ENCODE data around the gene ASPG.

The ASPG gene

DNA sequence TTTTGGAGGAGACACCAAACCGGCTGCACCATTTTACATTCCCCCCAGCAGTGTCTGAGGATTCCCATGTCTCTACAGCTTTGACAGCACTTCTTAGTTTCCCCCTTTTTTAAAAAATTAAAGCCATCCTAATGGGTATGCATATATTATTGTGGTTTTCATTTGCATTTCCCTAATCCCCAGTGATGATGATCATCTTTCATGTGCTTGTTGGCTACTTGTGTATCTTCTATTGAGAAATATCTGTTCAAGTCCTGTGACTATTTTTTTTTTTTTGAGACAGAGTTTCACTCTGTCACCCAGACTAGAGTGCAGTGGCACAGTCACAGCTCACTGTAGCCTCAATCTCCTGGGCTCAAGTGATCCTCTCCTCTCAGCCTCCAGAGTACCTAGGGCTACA is 23.2 kb upstream of the ASPG start:
- Mint-ChIP-seq H3K4me3 (no peak overlapping the region), H3K4me1 (no peaks in the 10 kb centered on the region), H3K27ac (no peak overlapping the region), H3K27me3 (peaks cover 38 to 53% of the 10 kb centered on the region in 2 donors), H3K36me3 (peaks cover 0 to 12% of the 10 kb centered on the region in 2 donors), H3K9me3 (peaks cover 11 to 12% of the 10 kb centered on the region in 2 donors)
- DNase-seq (no peak), ATAC-seq (replicated peaks) (no peak)

DNA sequence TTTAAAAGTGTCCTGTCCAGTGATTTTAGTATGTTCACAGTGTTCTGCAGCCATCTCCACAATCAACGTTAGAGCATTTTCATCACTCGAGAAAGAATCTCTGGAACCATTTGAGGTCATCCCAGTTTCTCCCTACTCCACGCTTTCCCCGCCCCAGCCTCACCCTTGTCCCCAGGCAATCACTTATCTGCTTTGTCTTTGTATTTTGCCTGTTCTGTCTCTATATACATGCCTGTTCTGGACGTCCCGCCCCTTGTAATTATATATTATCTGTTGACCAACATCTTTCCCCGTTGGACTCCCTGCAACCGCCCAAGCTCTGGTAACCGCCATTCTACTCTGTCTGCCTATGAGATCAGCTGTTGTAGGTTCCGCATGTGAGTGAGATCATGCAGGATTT is 21.5 kb upstream of the ASPG start:
- Mint-ChIP-seq H3K36me3 (peaks cover 0 to 16% of the 10 kb centered on the region in 2 donors), H3K9me3 (peaks cover 16% of the 10 kb centered on the region in 2 donors), H3K4me3 (no peak overlapping the region), H3K27me3 (peaks cover 46 to 62% of the 10 kb centered on the region in 2 donors), H3K27ac (no peak overlapping the region), H3K4me1 (no peaks in the 10 kb centered on the region)
- DNase-seq, result no peak
- ATAC-seq (replicated peaks), result no peak

DNA sequence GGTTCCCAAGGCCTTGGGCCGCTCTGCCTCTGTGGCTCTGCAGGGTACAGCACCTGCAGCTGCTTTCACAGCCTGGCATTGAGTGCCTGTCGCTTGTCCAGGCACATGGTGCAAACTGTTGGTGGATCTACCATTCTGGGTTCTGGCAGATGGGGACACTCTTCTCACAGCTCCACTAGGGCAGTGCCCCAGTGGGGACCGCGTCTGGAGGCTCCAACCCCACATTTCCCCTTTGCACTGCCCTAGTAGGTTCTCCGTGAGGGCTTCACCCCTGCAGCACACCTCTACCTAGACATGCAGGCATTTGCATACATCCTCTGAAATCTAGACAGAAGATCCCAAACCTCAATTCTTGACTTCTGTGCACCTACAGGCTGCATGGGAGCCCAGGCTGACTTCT is 19.2 kb upstream of the ASPG start:
- Mint-ChIP-seq H3K4me1 (no peaks in the 10 kb centered on the region), H3K36me3 (peaks cover 0 to 16% of the 10 kb centered on the region in 2 donors), H3K27ac (no peak overlapping the region), H3K4me3 (no peak overlapping the region), H3K27me3 (peaks cover 56 to 78% of the 10 kb centered on the region in 2 donors), H3K9me3 (peaks cover 16% of the 10 kb centered on the region in 2 donors)
- DNase-seq (no peak), ATAC-seq (replicated peaks) (no peak)

DNA sequence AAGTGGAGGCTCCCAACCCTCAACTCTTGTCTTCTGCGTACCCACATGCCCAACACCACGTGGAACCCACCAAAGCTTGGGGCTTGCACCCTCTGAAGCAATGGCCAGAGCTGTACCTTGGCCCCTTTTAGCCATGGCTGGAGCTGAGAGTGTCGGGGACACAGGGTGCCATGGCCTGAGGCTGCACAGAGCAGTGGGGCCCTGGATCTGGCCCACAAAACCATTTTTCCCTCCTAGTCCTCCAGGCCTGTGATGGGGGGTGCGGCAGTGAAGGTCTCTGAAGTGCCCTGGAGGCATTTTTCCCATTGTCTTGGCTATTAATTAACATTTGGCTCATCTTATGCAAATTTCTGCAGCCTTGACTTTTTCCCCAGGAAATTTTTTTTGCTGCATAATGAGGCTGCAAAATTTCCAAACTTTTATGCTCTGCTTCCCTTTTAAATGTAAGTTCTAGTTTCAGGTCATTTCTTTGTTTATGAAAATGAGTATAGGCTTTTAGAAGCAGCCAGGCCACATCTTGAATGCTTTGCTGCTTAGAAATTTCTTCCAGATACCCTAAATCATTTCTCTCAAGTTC is 18.7 kb upstream of the ASPG start:
- Mint-ChIP-seq H3K36me3 (peaks cover 0 to 16% of the 10 kb centered on the region in 2 donors), H3K9me3 (peaks cover 16% of the 10 kb centered on the region in 2 donors), H3K4me3 (no peak overlapping the region), H3K27ac (peak overlapping the region; percentile 25), H3K27me3 (peaks cover 51 to 74% of the 10 kb centered on the region in 2 donors), H3K4me1 (no peaks in the 10 kb centered on the region)
- ATAC-seq (replicated peaks) (no peak), DNase-seq (no peak)

DNA sequence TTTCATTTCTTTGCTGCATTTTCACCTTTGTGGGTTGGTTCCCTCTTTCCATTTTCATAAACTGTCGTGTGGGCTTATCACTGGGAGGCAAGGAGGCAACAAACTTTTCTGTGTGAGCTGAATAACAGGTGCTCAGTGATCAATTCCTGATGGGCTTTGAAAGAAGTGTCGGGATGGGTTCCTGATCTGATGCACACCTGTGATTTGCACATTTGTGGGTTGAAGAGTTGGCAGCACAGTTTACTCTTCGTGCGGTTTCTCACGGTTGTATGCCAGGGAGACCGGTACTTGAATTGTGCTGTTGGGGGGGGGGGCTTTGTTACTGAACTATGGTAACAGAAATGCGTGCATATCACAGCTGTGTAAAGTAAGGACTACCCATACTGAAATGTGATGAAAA is 16.0 kb upstream of the ASPG start:
- H3K27ac Mint-ChIP-seq, result no peak overlapping the region
- DNase-seq, result no peak
- H3K9me3 Mint-ChIP-seq, result peaks cover 23 to 25% of the 10 kb centered on the region in 2 donors
- no peaks in the 10 kb centered on the region for H3K4me1 Mint-ChIP-seq
- ATAC-seq (replicated peaks), result no peak
- no peak overlapping the region for H3K4me3 Mint-ChIP-seq
- H3K27me3 Mint-ChIP-seq, result peaks cover 36 to 48% of the 10 kb centered on the region in 2 donors
- H3K36me3 Mint-ChIP-seq, result peaks cover 3 to 20% of the 10 kb centered on the region in 2 donors

DNA sequence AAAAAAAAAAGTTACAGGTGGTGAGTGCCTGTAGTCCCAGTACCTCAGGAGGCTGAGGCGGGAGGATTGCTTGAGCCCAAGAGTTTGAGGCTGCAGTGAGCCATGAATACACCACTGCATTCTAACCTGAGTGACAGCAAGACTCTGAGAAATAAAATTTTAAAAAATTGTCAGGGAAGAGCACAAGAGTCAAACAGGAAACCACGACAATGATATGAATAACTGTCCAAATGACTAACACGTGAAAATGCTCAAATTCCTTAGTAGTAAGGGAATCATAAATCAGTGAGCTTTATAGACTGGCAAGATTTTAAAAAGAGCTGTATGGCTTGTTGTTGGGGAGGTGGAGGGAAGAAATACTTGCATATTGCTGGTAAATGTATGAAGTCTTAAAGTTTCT is 12.9 kb upstream of the ASPG start:
- peaks cover 20 to 41% of the 10 kb centered on the region in 2 donors for H3K27me3 Mint-ChIP-seq
- H3K36me3 Mint-ChIP-seq, result peaks cover 3 to 4% of the 10 kb centered on the region in 2 donors
- DNase-seq, result no peak
- H3K4me1 Mint-ChIP-seq, result no peaks in the 10 kb centered on the region
- H3K4me3 Mint-ChIP-seq, result no peak overlapping the region
- no peak for ATAC-seq (replicated peaks)
- peaks cover 8 to 11% of the 10 kb centered on the region in 2 donors for H3K9me3 Mint-ChIP-seq
- H3K27ac Mint-ChIP-seq, result no peak overlapping the region

DNA sequence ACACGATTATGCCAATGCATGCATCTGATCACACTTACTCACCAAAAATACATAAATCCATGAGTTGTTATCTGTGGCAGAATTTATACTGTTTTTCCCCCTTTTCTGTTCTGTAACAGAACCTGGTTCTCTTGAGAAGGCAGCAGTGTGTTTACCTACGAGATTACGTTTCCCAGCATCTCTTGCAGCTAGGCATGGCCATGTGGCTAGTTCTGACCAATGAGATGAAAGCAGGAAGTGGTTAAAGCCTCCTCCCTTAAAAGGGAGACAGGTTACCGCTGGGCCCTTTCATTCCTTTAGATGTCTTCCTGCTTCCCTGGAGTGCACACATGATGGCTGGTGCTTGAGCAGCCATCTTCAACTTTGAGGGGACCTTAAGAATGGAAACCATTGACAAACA is 11.7 kb upstream of the ASPG start:
- ATAC-seq (replicated peaks), result no peak
- Mint-ChIP-seq H3K9me3 (peaks cover 7 to 10% of the 10 kb centered on the region in 2 donors), H3K4me1 (peaks cover 2 to 12% of the 10 kb centered on the region in 2 donors), H3K4me3 (no peak overlapping the region), H3K36me3 (peaks cover 3% of the 10 kb centered on the region in 2 donors), H3K27ac (peak overlapping the region; percentile 56), H3K27me3 (peaks cover 22 to 33% of the 10 kb centered on the region in 2 donors)
- no peak for DNase-seq

DNA sequence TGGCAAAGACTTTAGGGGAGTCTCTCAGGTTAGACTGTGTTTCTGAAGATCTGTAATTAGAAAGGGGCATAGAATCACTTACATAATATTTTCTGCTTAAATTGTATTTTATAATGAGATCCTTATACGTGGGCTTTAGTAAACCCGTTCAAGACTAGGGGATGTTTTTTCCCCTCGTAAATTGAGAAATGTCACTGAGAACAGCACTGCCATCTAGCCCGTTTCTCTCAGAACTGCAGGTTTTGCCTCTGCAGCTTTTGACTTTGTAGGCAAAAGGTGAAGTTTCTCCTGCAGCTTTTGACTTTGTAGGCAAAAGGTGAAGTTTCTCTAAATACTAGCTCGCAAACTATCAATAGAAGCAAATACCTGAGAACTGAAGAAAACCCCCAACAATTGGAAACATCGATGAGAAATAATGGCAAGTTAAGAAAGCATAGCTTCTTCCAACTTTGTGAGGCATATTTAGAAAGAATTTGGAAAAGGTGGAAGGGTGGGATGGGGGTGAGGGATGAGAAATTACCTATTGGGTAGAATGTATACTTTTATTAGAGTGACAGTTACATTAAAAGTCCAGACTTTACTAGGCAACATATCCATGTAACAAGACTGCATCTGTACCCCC is 9.9 kb upstream of the ASPG start:
- Mint-ChIP-seq H3K9me3 (peaks cover 7 to 10% of the 10 kb centered on the region in 2 donors), H3K4me1 (peaks cover 2 to 15% of the 10 kb centered on the region in 2 donors), H3K27me3 (peaks cover 8 to 19% of the 10 kb centered on the region in 2 donors), H3K27ac (no peak overlapping the region), H3K4me3 (no peak overlapping the region), H3K36me3 (peaks cover 3% of the 10 kb centered on the region in 2 donors)
- no peak for ATAC-seq (replicated peaks)
- DNase-seq, result no peak

DNA sequence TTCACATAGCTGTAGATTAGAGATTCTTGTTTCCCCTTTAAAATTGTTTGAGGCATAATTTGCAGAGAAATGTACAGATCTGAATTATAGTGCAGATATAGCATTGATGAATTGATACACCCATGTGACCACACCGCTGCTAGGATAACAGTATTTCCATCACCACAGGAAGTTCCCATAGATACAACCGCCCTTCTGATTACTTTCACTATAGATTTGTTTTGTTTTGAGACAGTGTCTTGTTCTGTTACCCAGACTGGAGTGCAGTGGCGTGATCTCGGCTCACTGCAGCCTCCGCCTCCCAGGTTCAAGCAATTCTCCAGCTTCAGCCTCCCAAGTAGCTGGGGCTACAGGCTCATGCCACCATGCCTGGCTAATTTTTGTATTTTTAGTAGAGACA is 8.8 kb upstream of the ASPG start:
- Mint-ChIP-seq H3K9me3 (peaks cover 7 to 10% of the 10 kb centered on the region in 2 donors), H3K36me3 (peaks cover 3% of the 10 kb centered on the region in 2 donors), H3K4me3 (no peak overlapping the region), H3K27me3 (peaks cover 8 to 13% of the 10 kb centered on the region in 2 donors), H3K27ac (no peak overlapping the region), H3K4me1 (peaks cover 2 to 15% of the 10 kb centered on the region in 2 donors)
- no peak for ATAC-seq (replicated peaks)
- no peak for DNase-seq

DNA sequence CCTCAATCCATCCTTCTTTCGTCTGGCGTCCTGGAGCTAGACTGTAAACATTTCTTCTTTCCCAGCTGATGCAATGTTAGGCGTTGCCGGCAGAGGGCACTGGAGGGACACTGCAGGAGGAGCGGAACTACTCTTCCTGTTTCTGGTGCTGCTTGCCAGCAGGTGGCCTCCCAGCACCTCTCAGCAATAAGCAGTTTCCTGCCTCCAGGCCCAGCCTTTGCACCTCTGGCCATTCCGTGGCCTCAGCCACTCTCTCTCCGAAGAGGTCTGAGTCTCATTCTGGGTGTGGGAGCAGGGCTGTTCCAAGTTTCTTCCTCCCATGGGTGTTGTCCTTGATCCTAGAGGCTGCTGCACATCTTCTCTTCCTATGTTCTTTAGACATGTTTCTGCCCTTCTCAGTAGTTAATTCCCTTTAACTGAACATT is 7.5 kb upstream of the ASPG start:
- Mint-ChIP-seq H3K36me3 (peaks cover 0 to 3% of the 10 kb centered on the region in 2 donors), H3K9me3 (peaks cover 3 to 4% of the 10 kb centered on the region in 2 donors), H3K4me1 (peaks cover 2 to 15% of the 10 kb centered on the region in 2 donors), H3K4me3 (no peak overlapping the region), H3K27ac (no peak overlapping the region), H3K27me3 (peaks cover 10 to 23% of the 10 kb centered on the region in 2 donors)
- ATAC-seq (replicated peaks) (peak; percentile 99), DNase-seq (peak; percentile 74)

DNA sequence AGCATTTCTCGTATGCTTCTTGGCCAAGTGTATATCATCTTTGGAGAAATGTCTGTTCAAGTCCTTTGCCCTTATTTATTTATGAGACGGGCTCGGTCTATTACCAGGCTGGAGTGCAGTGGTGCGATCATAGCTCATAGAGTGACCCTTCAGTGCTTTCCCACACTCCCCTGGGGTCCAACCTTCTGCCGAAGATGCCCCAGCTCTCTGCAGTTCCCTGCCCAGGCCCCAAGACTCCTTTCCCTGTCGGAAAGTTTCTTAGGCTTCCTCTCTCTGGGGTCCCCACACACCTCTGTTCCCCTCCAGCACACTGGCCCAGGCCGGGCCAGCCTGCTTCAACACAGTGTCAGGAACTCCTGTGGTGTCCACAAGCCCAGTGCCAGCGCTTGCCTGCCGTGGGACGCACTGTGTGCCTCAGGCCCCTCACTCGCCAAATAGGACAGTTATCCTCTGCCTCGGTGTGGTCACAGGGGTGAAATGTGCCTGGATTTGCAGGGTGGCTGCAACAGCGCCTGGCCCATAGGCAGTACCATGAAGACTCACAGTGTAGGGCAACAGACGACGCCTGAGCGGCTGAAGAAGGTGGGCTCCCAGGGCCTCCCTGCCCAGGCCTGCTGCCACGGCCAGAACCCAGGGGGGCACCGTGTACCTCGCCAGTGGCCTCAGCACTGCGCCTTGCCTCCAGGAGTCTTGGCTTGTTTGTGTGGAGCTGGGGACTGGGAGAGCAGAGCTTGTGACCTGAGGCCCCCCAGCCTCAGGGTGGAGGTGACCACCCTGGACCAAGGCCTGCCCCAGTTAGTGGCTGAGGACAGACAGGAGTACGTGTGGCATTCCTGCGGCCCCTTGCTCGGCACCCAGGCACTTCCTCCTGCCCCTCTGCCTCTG is 4.9 kb upstream of the ASPG start:
- Mint-ChIP-seq H3K36me3 (no peaks in the 10 kb centered on the region), H3K4me1 (peaks cover 4 to 15% of the 10 kb centered on the region in 2 donors), H3K27me3 (peaks cover 21 to 38% of the 10 kb centered on the region in 2 donors), H3K9me3 (no peaks in the 10 kb centered on the region), H3K4me3 (no peak overlapping the region), H3K27ac (no peak overlapping the region)
- ATAC-seq (replicated peaks) (no peak), DNase-seq (no peak)

DNA sequence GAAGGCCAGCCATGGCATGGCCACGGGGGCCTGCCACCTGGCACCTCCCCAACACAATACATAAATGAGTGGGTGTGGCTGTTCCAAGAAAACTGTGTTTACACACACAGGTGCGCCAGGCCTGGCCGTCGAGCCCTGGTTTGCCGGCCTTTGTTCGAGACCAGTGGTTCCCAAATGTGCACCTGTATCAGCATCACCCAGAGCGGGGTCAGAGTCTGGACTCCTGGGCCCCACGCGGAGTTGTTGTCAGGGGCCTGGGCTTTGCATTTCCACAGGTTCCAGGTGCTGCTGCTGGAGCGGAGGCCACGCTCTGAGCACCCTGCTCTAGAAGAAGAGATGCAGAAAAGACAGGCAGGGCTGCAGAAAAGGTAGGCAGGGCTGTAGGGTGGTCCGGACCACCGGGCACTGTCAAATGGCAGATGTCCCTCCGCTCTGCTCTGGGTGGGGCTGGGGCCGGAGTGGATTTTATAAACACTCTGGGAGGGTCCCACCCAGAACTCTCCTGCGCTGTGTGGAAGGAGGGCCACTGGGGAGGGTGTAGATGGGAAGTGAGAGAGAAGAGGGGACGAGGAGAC is 4.2 kb upstream of the ASPG start:
- Mint-ChIP-seq H3K4me3 (no peak overlapping the region), H3K27ac (peak overlapping the region; percentile 62)
- ATAC-seq (replicated peaks), result no peak

DNA sequence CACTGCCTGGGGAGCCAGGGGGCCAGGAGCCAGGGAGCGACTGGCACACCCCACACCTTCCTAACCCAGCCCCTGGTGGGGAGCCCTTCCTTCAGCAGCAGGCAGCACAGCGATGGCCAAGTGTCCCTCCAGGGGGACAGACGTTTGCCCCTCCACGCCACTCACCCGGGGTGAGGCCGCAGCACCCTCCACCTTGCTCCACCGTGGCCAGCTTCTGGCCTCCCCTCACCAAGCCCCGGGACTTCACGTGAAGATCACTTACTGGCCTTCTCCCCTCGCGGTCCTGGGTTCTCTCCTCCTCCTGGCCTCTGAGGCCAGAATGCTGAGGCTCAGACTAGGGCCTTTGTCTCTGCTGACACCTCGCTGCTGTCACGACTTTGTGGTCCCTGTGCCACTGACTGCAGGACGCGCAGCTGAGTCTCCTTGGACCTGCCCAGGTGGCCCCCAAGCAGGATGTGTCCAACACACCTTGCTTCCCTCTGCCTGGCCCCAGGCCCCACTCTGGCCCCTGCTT is 3.5 kb upstream of the ASPG start:
- no peak for ATAC-seq (replicated peaks)
- H3K27ac Mint-ChIP-seq, result no peak overlapping the region

More for the DNA sequence above, 4.2 kb upstream of the ASPG start:
- Mint-ChIP-seq H3K9me3 (no peaks in the 10 kb centered on the region), H3K4me1 (peaks cover 4 to 15% of the 10 kb centered on the region in 2 donors), H3K27me3 (peaks cover 24 to 38% of the 10 kb centered on the region in 2 donors), H3K36me3 (no peaks in the 10 kb centered on the region)
- DNase-seq, result no peak

DNA sequence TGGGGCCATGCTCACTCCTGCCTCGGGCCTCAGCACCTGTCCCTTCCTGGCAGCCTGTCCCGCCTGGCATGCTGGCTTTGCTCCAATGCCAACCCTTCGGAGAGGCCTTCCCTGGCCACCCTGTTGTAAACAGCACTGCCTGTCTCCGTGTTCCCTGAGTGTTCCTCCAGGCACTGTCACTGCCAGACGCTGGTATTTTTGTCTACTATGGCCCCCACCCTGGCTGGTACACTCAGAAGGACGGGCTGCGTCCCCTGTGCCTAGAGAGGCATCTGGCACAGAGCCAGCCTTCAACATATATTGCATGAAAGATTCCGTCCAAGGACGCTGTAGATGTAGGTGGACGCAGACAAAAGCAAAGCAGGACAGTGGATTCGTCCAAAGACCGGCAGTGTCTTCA is 2.7 kb upstream of the ASPG start:
- H3K36me3 Mint-ChIP-seq, result no peaks in the 10 kb centered on the region
- no peaks in the 10 kb centered on the region for H3K9me3 Mint-ChIP-seq
- no peak overlapping the region for H3K4me3 Mint-ChIP-seq
- peaks cover 33 to 47% of the 10 kb centered on the region in 2 donors for H3K27me3 Mint-ChIP-seq
- H3K27ac Mint-ChIP-seq, result no peak overlapping the region
- peaks cover 4 to 13% of the 10 kb centered on the region in 2 donors for H3K4me1 Mint-ChIP-seq
- ATAC-seq (replicated peaks) (no peak), DNase-seq (no peak)

More for the DNA sequence above, 3.5 kb upstream of the ASPG start:
- Mint-ChIP-seq H3K9me3 (no peaks in the 10 kb centered on the region), H3K36me3 (no peaks in the 10 kb centered on the region), H3K27me3 (peaks cover 30 to 42% of the 10 kb centered on the region in 2 donors), H3K4me3 (no peak overlapping the region), H3K4me1 (peaks cover 4 to 15% of the 10 kb centered on the region in 2 donors)
- DNase-seq, result no peak
